ENCODE data around the gene BCL2L1. TPM values are rescaled to one million over a fixed set of nuclear protein-coding genes. Genes with fewer than 3 reads are reported as not detected.
"Not testable (repeated sequence)": the region's sequence is repeated elsewhere in the genome, so short reads cannot be mapped to it uniquely, and the experiment has no call there.

Gene BCL2L1
- total RNA-seq, 1 experiment from 2014 or later, result 86.4 TPM

DNA sequence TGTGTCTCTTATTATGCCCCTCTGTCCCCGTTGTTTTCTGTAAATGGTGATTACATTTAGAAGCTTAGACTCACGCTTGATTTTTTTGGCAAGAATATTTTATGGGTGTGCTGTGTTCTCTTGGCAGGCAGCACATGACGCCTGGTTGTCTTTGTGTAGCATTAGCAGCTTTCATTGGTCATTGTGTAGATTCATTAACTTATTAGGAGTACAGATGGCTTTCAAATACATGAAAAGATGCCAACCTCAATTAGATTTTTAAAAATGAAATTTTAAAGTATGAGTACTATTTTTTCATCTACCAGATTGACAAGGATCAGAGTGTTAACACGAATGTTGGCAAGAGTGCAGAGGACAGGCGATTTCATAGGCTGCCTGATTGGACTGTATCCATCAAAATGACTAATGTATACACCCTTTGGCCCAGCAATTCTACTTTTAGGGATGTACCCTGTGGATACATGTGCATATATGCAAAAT, 69.7 kb downstream of the BCL2L1 start:
- peak; percentile 53 for DNase-seq (ENCODE audit: low read depth)

DNA sequence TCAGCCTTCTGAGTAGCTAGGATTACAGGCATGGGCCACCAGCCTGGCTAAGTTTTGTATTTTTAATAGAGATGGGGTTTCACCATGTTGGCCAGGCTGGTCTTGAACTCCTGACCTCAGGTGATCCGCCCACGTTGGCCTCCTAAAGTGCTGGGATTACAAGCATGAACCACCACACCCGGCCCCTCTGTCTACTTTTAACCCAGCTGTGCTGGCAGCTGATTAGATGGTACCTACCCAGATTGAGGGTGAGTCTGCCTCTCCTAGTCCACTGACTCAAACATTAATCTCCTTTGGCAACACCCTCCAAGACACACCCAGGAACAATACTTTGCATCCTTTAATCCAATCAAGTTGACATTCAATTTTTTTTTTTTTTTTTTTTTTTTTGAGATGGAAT, 74.6 kb downstream of the BCL2L1 start:
- DNase-seq (ENCODE audit: low read depth), result not testable (repeated sequence)

DNA sequence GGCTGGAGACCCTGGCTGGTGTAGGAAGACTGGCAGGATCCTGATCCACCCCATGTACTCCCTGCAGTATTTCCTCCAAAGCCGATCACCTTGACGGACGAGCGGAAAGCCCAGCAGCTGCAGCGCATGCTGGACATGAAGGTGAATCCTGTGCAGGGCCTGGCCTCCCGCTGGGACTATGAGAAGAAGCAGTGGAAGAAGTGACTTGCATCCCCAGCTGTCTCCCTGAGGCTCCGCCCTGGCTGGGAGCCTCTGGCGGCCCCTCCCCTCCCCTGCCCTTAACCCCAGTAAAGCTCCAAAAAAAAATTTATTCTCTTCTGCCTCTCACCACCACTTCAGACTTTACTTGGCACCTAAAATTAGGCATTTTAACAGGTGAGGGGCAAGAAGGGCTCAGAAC, 78.0 kb downstream of the BCL2L1 start:
- no peak for DNase-seq (ENCODE audit: low read depth)

DNA sequence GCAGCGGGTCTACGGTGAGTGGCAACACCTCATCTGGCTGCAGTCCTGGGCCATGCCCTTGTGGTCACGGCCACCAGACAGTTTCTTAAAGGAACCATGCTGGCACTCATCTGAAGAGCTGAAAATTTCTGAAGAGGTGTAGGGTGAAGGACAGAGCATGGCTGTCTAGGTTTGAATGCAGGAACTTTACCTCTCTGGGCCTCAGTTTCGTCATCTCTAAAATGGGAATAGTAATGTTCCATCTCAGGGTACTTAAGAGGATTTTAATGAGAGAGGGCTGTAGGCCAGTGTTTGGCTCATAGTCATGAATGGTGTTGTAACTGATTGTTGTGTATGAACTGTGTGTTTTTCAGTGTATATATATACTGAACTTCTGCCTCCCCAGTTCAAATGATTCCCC, 79.1 kb downstream of the BCL2L1 start:
- DNase-seq (ENCODE audit: low read depth), result no peak

DNA sequence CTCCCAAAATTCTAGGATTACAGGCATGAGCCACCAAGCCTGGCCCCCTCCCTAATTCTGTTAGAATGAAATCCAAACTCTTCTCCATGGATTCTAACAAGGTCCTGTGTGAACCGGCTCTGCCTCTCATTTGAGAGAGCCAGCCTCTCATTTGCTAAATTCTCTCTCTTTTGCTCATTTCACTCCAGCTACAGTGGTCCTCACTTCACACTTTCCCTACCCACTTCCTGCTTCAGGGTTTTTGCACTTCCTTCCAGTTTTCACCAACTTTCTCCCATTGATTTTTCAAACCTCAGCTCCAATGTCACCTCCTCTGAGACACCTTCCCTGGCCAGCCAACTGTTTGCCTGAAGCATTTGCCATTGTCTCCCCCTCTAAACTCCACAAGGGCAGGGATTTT, 79.8 kb downstream of the BCL2L1 start:
- no peak for DNase-seq (ENCODE audit: low read depth)

DNA sequence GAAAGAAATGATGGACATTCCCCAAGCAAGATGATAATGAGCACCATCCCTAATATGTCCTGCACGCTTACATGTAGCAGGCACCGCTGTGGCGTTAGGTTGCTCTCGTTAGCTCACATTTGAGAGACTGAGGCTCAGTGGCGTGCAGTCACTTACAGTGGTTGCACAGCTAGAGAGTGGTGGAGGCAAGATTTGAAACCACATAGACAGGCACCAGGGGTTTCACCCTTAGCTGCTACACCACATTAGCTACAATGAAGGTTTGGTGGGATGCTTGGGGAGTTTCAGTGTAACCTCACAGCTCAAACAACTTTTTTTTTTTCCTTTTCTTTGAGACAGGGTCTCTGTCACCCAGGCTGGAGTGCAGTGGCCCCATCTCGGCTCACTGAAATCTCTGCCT, 81.3 kb downstream of the BCL2L1 start:
- no peak for DNase-seq (ENCODE audit: low read depth)

DNA sequence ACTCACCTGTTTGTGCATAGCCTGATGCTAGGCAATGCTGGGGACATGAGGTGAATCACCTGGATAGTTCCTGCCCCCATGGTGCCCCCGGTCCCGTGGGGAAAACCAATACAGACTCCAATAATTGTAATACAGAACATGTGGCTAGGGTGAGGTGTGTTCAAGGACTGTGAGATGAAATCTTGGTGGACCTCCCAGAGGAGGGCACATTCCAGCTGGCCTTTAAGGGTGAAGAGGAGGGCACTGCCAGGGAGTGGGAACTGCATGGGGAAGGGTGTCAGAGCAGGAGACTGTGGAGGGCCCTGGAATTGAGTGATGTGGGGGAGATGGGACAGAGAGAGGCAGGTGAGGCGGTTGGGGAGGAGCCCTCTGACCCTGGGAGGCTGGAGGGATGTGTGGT, 82.4 kb downstream of the BCL2L1 start:
- DNase-seq (ENCODE audit: low read depth), result no peak

DNA sequence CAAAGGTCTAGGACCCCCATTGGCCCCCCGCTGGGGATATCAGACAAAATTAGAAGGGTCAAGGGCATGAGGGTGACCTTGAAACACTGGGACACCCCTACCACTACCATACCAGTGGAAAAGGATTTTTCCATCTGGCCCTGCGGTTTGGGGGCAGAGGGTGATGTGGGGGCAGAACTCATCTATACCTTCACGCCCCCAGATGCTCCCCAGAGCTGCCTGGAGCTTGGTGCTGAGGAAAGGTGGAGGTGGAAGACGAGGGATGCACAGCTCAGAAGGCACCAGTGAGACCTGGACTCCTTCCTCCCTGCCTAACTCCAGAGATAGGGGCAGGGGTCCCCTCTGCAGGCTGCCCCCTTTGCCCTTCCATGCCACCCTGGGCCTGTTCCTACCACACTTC, 83.9 kb downstream of the BCL2L1 start:
- no peak for DNase-seq (ENCODE audit: low read depth)

DNA sequence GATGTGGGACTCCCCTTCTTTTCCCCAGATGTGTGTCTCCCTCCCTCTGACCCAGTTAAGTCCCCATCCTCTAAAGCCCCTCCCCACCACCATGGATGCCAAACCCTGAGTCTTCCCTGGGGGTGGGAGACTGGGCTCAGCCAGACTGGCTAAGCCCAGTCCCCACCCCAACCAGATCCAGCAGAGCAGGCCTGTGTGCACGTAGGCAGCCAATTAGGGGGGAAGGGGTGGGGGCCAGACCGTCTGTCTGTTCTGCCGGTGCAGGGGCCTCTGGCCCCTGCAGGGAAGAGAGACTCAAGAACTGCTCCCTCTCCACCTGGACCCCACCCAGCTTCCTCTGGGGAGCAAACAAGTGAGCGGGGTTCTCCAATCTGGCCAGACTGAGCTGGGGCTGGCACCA, 84.4 kb downstream of the BCL2L1 start:
- DNase-seq (ENCODE audit: low read depth), result no peak

DNA sequence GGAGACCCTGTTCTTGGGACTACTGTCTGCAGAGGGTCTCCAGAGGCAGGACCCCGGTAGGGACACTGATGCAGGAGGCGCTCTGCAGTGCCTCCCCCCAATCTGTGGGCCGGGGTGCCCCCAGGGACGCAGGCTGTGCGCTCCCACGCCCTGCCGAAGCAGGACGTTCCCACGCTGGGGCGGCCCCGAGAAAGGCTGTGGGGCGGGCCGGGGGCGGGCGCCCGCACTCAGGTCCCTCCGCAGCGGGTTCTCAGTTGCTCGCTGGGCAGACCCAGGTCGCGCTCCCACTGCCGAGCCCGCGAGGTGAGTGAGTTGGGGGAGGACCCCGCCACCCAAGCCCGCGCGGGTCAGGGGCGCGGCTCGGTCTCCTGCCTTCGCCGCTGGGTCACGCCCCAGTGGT, 85.0 kb downstream of the BCL2L1 start, which contains the start of gene COX4I2:
COX4I2 (plus strand) TSS at position 253 of the 400 bp plus-strand sequence. CDS start 1,106 bp downstream, outside the sequence.
- no peak for DNase-seq (ENCODE audit: low read depth)

DNA sequence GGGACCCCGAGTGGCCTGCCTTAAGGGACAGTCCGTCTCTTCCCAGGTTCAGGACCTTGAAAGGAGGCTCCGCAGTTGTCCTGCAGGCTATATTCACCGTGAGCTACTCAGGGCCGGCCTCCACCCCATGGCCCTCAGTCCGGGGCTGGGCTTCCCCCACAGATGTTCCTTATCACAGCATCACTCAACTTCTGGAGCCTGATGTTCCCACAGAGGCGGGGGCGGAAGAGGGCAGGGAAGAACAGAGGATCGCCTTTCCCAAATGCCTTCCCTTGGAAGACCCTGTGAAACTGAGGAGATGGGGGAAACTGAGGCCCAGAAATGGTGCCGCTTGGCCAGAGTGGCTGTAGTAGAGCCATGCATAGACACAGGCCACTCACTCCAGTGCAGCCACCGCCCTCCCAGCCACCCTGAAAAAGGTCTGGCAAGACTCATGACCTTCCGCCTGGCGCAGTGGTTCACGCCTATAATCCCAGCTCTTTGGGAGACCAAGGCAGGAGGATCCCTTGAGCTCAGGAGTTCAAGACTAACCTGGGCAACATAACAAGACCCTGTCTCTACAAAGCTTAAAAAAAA, 89.2 kb downstream of the BCL2L1 start:
- DNase-seq (ENCODE audit: low read depth), result no peak

DNA sequence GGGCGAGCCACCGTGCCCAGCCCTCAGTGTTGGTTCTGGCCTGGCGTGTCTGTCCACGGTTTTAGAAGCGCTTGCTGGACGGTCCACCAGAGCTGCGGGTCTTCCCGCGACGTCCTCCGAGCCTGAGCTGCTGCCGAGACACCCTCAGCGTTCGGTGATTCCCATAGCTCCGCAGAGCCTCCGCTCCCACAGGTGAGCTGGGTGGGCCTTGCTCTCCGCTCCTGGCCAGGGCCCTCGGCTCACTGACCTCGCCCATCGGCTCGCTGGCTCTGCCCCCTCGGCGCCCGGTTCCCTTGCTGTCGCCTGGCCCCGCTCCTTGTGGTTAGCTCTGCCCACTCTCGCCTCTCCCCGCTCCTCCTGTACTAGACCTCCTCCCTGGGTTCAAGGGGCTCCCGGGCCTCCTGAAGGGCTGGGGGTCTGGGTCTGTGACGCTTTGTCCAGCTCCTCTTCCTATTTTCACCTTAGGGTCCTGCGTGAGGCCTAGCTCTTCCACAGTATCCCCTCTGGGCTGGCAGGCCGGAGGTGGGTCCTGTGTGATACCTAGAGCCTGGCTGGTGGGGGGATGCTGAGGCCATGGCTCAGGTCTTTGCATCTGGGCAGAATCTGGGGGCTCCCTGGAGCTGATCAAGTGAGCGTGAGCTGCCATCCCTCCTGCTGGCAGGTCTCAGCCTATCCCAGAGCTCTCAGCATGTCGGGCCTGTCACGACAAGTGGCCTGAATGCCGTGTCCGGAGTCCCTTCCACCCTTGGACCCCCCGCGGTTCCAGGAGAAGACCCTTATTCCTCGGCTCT, 89.9 kb downstream of the BCL2L1 start:
- DNase-seq (ENCODE audit: low read depth), result no peak

DNA sequence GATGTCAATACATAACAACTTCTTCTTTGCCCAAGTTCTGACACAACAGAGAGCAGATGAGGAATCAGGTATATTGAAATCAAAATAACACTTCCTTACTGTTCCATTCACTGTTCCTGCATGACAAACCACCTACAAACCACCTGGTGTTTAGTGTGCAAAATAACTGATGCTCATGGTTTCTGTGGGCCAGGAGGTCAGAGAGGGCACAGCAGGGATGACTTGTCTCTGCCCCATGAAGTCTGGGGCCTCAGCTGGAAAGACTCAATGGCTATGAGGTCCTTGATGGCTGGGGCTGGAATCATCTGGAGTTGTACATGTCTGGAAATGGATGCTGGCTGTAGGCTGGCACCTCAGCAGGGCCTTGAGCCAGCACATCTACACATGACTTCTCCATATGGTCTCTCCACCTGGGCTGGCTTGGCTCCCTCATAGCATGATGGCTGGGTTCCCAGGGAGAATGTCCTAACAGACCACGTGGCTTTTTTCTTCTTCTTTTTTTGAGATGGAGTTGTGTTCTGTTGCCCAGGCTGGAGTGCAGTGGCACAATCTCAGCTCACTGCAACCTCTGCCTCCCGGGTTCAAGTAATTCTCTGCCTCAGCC, 92.4 kb downstream of the BCL2L1 start:
- peak; percentile 30 for DNase-seq (ENCODE audit: low read depth)

DNA sequence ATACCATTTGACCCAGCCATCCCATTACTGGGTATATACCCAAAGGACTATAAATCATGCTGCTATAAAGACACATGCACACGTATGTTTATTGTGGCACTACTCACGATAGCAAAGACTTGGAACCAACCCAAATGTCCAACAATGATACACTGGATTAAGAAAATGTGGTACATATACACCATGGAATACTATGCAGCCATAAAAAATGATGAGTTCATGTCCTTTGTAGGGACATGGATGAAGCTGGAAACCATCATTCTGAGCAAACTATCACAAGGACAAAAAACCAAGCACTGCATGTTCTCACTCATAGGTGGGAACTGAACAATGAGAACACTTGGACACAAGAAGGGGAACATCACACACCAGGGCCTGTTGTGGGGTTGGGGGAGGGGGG, 94.6 kb downstream of the BCL2L1 start:
- DNase-seq (ENCODE audit: low read depth), result not testable (repeated sequence)

DNA sequence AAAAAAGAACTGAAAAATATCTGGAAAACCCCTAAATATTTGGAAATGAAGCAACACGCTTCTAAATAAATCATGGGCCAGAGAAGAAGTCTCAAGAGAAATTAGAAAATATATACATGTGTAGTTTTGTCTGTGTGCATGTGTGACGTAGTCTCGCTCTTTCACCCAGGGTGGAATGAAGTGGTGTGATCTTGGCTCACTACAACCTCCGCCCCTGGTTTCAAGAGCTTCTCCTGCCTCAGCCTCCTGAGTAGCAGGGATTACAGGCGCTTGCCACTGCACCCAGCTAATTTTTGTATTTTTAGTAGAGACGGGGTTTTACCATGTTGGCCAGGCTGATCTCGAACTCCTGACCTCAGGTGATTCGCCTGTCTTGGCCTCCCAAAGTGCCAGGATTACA, 96.1 kb downstream of the BCL2L1 start:
- not testable (repeated sequence) for DNase-seq (ENCODE audit: low read depth)

DNA sequence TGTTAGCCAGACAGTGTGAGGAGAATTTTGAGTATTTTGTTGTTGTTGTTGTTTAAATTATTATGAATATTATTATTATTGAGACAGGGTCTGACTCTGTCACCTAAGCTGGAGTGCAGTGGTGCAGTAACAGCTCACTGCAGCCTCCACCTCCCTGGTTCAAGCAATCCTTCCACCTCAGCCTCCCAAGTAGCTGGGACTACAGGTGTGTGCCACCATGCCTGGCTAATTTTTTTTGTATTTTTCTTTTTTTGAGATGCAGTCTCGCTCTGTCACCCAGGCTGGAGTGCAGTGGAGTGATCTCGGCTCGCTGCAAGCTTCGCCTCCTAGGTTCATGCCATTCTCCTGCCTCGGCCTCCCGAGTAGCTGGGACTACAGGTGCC, 99.6 kb downstream of the BCL2L1 start:
- not testable (repeated sequence) for DNase-seq (ENCODE audit: low read depth)

DNA sequence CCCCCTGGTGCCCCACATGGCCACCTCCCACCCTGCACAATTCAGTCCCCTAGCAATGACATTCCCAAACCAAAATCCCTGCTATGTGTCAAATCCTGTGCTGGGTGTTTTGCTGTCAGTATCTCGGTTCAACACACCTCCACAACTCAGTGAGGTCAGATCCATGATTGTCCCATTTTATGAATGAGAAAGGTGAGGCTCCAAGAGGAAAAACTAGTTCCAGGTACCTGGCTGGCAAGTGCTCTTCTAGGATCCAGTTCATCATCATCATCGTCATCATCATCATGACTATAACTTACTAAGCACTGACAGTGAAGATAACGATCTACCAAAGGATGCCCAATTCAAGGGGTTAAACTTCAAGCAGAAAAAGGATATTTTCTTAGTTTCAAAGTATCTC, 102.4 kb downstream of the BCL2L1 start:
- DNase-seq (ENCODE audit: low read depth), result no peak

DNA sequence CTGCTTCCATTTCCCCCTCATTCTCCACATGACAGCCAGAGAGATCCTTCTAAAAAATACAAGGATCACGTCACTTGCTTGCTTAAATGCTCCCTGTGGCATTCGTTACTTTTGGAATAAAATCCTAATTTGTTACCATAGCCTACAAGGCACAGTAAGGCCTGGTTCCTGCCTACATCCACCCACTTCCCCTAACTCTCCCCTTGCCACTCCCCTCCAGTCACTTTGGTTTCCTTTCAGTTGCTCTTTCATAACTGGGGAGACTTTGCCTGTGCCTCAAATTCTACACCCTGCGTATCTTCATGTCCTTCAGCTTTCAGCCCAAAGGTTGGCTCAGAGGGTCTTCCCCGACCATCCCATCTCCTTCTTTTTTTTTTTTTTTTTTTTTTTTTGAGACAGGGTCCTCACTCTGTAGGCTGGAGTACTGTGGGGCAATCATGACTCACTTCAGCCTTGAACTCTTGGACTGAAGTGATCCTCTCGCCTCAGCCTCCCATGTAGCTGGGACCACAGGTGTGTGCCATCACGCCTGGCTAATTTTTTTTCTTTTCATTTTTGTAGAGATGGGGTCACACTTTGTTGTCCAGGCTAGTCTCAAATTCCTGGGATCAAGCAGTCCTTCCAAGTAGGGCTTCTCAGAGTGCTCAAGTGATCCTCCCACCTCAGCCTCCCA, 105.1 kb downstream of the BCL2L1 start:
- no peak for DNase-seq (ENCODE audit: low read depth)

DNA sequence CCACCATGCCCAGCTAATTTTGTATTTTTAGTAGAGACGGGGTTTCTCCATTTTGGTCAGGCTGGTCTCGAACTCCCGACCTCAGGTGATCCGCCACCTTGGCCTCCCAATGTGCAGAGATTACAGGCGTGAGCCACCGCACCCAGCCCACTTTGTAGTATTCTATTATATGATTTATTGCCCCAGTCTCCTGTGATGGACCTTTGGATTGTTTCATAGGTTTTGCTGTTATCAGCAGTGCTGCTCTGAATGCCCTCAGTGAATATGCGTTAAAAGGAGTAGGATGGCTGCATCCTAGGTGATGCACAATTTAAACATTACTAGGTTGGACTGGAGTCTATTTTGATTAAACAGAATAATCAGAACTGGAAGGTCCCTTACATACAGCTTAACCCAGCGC, 107.3 kb downstream of the BCL2L1 start:
- DNase-seq (ENCODE audit: low read depth), result no peak

Data from RPMI7951 (cell line).